OCI-LY1 (cell line): ENCODE data around the gene AGO1.

ENCODE experiments used
- H2AFZ ChIP-seq: fragments of 200-600 bp; sonication (generic), shearing (Covaris generic); 2 replicates; pipeline ENCODE4 v1.6.0; 2014; ENCODE audit warnings: antibody characterized with exemption, mild to moderate bottlenecking, low read length
- H3F3A ChIP-seq: fragments of 200-600 bp; sonication (generic), shearing (Covaris generic); 2 replicates; pipeline ENCODE4 v1.6.0; 2014; ENCODE audit warnings: mild to moderate bottlenecking, antibody characterized with exemption, low read length, moderate library complexity; ENCODE audit not compliant: insufficient read depth
- H3K27ac ChIP-seq: fragments of 200-600 bp; sonication (generic); 2 replicates; pipeline ENCODE4 v1.5.1; 2014; ENCODE audit warnings: low read length, mixed run types, mild to moderate bottlenecking, low read depth; ENCODE audit not compliant: poor library complexity, severe bottlenecking
- H3K27me3 ChIP-seq: fragments of 200-600 bp; sonication (generic); 2 replicates; pipeline ENCODE4 v1.6.0; 2014; ENCODE audit warnings: antibody characterized with exemption, mild to moderate bottlenecking, low read length, moderate library complexity; ENCODE audit not compliant: insufficient read depth
- H3K36me3 ChIP-seq: fragments of 200-600 bp; sonication (generic); 2 replicates; pipeline ENCODE4 v1.6.1; 2014; ENCODE audit warnings: mild to moderate bottlenecking, antibody characterized with exemption, low read length, moderate library complexity, mixed read lengths; ENCODE audit not compliant: insufficient read depth
- H3K4me1 ChIP-seq: fragments of 200-600 bp; sonication (generic); 2 replicates; pipeline ENCODE4 v1.5.1; 2014; ENCODE audit warnings: mild to moderate bottlenecking, low read length, moderate library complexity; ENCODE audit not compliant: insufficient read depth, severe bottlenecking
- H3K4me2 ChIP-seq: fragments of 200-600 bp; sonication (generic), shearing (Covaris generic); 2 replicates; pipeline ENCODE4 v1.6.1; 2014; ENCODE audit warnings: low read length
- H3K4me3 ChIP-seq: fragments of 200-600 bp; sonication (generic); 2 replicates; pipeline ENCODE4 v1.5.1; 2014; ENCODE audit warnings: low read length, low read depth, mild to moderate bottlenecking, mixed read lengths; ENCODE audit not compliant: poor library complexity, severe bottlenecking
- H3K79me2 ChIP-seq: fragments of 200-600 bp; shearing (Covaris generic); 2 replicates; pipeline ENCODE4 v1.6.1; 2016; ENCODE audit warnings: mixed run types, low read length, mixed read lengths; ENCODE audit not compliant: insufficient read depth
- H3K9ac ChIP-seq: fragments of 200-600 bp; sonication (generic), shearing (Covaris generic); 2 replicates; pipeline ENCODE4 v1.6.1; 2014; ENCODE audit warnings: mild to moderate bottlenecking, low read length, mixed read lengths
- H3K9me2 ChIP-seq: fragments of 200-600 bp; sonication (generic), shearing (Covaris generic); 2 replicates; pipeline ENCODE4 v1.6.1; 2014; ENCODE audit warnings: low read depth, mild to moderate bottlenecking, low read length, mixed read lengths
- H3K9me3 ChIP-seq: fragments of 200-600 bp; shearing (Covaris generic); 2 replicates; pipeline ENCODE4 v1.6.1; 2014; ENCODE audit warnings: low read length, mixed read lengths
- H4K20me1 ChIP-seq: fragments of 200-600 bp; sonication (generic), shearing (Covaris generic); 2 replicates; pipeline ENCODE4 v1.6.0; 2016; ENCODE audit warnings: mild to moderate bottlenecking, low read length; ENCODE audit not compliant: insufficient read depth
- EZH2 ChIP-seq: fragments of 200-600 bp; sonication (generic), shearing (Covaris generic); IDR thresholded peaks from 2 replicates; pipeline ENCODE4 v1.8.0; 2017; ENCODE audit warnings: borderline replicate concordance, mixed run types, mild to moderate bottlenecking, antibody characterized with exemption, low read length, moderate library complexity, mixed read lengths
- TF ChIP-seq, protein P1 (sequence below): fragments of 200-600 bp; sonication (generic), shearing (Covaris generic); IDR thresholded peaks from 2 replicates; pipeline ENCODE4 v1.5.1; 2017; ENCODE audit warnings: mild to moderate bottlenecking, antibody characterized with exemption, low read length, moderate library complexity, mixed read lengths

The AGO1 gene

DNA sequence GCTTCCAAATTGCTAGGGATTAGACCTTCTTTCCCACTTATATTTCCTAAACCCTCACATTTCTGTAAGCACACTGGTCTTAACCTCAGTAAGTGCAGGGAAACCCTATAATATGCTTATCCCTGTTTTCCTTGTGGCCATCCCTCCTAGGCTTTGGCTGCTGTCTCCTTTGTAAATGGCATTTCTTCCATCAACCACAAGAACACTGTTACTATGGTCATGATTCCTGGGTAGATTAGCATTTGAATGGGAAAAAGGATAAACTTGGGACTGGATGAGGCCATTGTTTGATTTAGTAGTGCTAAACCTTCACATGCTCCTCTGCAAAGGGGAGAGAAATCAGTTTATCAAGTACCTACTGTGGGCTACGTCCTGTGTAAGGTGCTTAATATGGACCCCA lies 31.7 kb downstream of the AGO1 start:
- H3K4me3 ChIP-seq, result no peak overlapping the region
- H3K9me3 ChIP-seq, result no peaks in the 10 kb centered on the region
- H3K9me2 ChIP-seq, result no peaks in the 10 kb centered on the region
- H3K4me2 ChIP-seq, result no peak overlapping the region
- no peak overlapping the region for H3K27ac ChIP-seq
- H3K9ac ChIP-seq, result no peak overlapping the region
- H4K20me1 ChIP-seq, result no peaks in the 10 kb centered on the region
- peaks cover 78% of the 10 kb centered on the region for H3K36me3 ChIP-seq
- H3K79me2 ChIP-seq, result no peaks in the 10 kb centered on the region
- no peaks in the 10 kb centered on the region for H3K27me3 ChIP-seq
- H3F3A ChIP-seq, result no peaks in the 10 kb centered on the region
- H2AFZ ChIP-seq, result no peak overlapping the region
- H3K4me1 ChIP-seq, result no peaks in the 10 kb centered on the region
- no peak for TF ChIP-seq EZH2
- TF ChIP-seq, protein P1, sequence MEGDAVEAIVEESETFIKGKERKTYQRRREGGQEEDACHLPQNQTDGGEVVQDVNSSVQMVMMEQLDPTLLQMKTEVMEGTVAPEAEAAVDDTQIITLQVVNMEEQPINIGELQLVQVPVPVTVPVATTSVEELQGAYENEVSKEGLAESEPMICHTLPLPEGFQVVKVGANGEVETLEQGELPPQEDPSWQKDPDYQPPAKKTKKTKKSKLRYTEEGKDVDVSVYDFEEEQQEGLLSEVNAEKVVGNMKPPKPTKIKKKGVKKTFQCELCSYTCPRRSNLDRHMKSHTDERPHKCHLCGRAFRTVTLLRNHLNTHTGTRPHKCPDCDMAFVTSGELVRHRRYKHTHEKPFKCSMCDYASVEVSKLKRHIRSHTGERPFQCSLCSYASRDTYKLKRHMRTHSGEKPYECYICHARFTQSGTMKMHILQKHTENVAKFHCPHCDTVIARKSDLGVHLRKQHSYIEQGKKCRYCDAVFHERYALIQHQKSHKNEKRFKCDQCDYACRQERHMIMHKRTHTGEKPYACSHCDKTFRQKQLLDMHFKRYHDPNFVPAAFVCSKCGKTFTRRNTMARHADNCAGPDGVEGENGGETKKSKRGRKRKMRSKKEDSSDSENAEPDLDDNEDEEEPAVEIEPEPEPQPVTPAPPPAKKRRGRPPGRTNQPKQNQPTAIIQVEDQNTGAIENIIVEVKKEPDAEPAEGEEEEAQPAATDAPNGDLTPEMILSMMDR, result no peak

DNA sequence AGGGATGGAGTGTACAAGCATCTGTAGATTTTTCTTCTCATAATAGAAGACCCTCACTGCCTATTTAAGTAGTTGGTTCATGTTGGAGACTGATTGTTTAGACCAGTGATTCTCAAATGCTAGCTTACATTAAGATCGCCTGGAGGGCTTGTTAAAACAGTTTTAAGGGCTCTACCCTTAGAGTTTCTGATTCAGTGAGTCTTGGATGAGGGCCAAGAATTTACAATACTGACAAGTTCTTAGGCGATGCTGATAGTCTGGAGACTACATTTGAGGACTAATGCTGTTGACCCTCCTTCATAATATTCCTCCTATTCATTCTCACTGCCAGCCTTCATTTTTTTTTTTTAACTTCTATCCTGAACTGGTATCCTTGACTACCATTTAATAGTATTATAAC lies 32.7 kb downstream of the AGO1 start:
- no peak overlapping the region for H3K4me2 ChIP-seq
- no peaks in the 10 kb centered on the region for H3F3A ChIP-seq
- no peaks in the 10 kb centered on the region for H4K20me1 ChIP-seq
- no peak overlapping the region for H2AFZ ChIP-seq
- no peak overlapping the region for H3K9ac ChIP-seq
- H3K36me3 ChIP-seq, result peaks cover 84% of the 10 kb centered on the region
- H3K4me3 ChIP-seq, result no peak overlapping the region
- H3K9me2 ChIP-seq, result no peaks in the 10 kb centered on the region
- H3K4me1 ChIP-seq, result no peaks in the 10 kb centered on the region
- H3K27ac ChIP-seq, result no peak overlapping the region
- H3K27me3 ChIP-seq, result no peaks in the 10 kb centered on the region
- H3K79me2 ChIP-seq, result no peaks in the 10 kb centered on the region
- no peak for TF ChIP-seq EZH2
- TF ChIP-seq, protein P1, result no peak
- H3K9me3 ChIP-seq, result no peaks in the 10 kb centered on the region

DNA sequence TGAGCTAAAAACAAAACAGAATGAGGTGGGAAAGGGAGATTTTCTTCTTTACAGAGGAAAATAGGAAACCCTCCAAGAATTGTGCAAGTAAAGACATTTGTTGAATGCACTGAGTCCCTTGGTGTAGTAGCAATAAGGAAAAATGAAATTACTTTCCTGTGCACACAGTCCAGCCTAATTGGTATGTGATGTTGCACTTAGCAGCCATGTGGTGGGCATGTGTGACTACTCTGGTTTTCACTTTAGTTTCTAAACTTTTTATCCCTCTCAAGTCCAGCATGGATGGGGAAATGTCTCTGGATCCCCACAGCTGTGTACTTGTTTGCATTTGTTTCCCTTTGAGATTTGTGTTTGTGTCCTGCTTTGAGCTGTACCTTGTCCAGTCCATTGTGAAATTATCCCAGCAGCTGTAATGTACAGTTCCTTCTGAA lies 40.8 kb downstream of the AGO1 start:
- TF ChIP-seq, protein P1, result no peak
- no peak for TF ChIP-seq EZH2
- H3F3A ChIP-seq, result no peaks in the 10 kb centered on the region
- no peaks in the 10 kb centered on the region for H3K79me2 ChIP-seq
- H3K9me3 ChIP-seq, result no peaks in the 10 kb centered on the region
- peaks cover 31% of the 10 kb centered on the region for H3K36me3 ChIP-seq
- no peak overlapping the region for H3K27ac ChIP-seq
- no peaks in the 10 kb centered on the region for H3K4me1 ChIP-seq
- no peaks in the 10 kb centered on the region for H3K27me3 ChIP-seq
- no peaks in the 10 kb centered on the region for H4K20me1 ChIP-seq
- no peak overlapping the region for H3K4me3 ChIP-seq
- no peak overlapping the region for H2AFZ ChIP-seq
- no peak overlapping the region for H3K4me2 ChIP-seq
- no peaks in the 10 kb centered on the region for H3K9me2 ChIP-seq
- no peak overlapping the region for H3K9ac ChIP-seq
